Mucosa of rectum (tissue), 2 donors: ENCODE data around the gene STX4.

Experiments
- H3K27ac ChIP-seq, 2 donors: one replicate each; pipeline ENCODE4 v1.7.0; 2013; ENCODE audit warnings: inconsistent platforms in 2 of 2, low read depth in 2 of 2, low read length in 2 of 2
- H3K27me3 ChIP-seq, 2 donors: one replicate each; pipeline ENCODE4 v1.7.0; 2013; ENCODE audit warnings: low read length in 2 of 2; ENCODE audit not compliant: control insufficient read depth in 2 of 2, insufficient read depth in 2 of 2
- H3K36me3 ChIP-seq, 2 donors: one replicate each; pipeline ENCODE4 v1.7.0; 2013; ENCODE audit warnings: low read length in 2 of 2; ENCODE audit not compliant: control insufficient read depth in 2 of 2, insufficient read depth in 2 of 2
- H3K4me1 ChIP-seq, 2 donors: one replicate each; pipeline ENCODE4 v1.7.0; 2013; ENCODE audit warnings: low read length in 2 of 2, mild to moderate bottlenecking in 1 of 2; ENCODE audit not compliant: control insufficient read depth in 2 of 2, insufficient read depth in 2 of 2
- H3K4me3 ChIP-seq, 2 donors: one replicate each; pipeline ENCODE4 v1.7.0; 2013; ENCODE audit warnings: low read length in 2 of 2
- H3K9ac ChIP-seq, 2 donors: one replicate each; pipeline ENCODE4 v1.7.0; 2013; ENCODE audit warnings: low read length in 2 of 2, low read depth in 1 of 2, mild to moderate bottlenecking in 1 of 2
- H3K9me3 ChIP-seq, 2 donors: one replicate each; pipeline ENCODE4 v1.7.0; 2013; ENCODE audit warnings: low read length in 2 of 2; ENCODE audit not compliant: control insufficient read depth in 2 of 2
- donor health status: healthy.
- donor health status: Normal muscosa, but diverticular disease.

STX4 gene

DNA sequence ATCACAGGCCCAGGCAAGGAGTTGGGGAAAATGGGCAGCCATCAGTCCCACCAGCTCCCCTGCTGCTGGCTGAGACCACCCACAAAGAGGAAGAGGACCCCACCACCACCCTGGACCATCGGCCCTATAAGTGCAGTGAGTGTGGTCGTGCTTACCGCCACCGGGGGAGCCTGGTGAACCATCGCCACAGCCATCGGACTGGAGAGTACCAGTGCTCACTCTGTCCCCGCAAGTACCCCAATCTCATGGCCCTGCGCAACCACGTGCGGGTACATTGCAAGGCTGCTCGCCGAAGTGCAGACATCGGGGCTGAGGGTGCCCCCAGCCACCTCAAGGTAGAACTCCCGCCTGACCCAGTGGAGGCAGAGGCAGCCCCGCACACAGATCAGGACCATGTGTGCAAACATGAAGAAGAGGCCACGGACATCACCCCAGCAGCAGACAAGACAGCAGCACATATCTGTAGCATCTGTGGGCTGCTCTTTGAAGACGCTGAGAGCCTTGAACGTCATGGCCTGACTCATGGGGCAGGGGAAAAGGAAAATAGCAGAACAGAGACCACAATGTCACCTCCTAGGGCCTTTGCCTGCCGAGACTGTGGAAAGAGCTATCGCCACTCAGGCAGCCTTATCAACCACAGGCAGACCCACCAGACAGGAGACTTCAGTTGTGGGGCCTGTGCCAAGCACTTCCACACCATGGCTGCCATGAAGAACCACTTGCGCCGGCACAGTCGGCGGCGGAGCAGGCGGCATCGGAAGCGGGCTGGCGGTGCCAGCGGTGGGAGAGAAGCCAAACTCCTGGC is 44.4 kb downstream of the STX4 start:
- H3K27me3 ChIP-seq, result no peaks in the 10 kb centered on the region
- peaks cover 49 to 55% of the 10 kb centered on the region in 2 donors for H3K36me3 ChIP-seq
- H3K9ac ChIP-seq, result no peak overlapping the region
- peaks cover 9 to 10% of the 10 kb centered on the region in 2 donors for H3K4me1 ChIP-seq
- no peaks in the 10 kb centered on the region for H3K9me3 ChIP-seq
- H3K4me3 ChIP-seq, result no peak overlapping the region
- no peak overlapping the region for H3K27ac ChIP-seq

DNA sequence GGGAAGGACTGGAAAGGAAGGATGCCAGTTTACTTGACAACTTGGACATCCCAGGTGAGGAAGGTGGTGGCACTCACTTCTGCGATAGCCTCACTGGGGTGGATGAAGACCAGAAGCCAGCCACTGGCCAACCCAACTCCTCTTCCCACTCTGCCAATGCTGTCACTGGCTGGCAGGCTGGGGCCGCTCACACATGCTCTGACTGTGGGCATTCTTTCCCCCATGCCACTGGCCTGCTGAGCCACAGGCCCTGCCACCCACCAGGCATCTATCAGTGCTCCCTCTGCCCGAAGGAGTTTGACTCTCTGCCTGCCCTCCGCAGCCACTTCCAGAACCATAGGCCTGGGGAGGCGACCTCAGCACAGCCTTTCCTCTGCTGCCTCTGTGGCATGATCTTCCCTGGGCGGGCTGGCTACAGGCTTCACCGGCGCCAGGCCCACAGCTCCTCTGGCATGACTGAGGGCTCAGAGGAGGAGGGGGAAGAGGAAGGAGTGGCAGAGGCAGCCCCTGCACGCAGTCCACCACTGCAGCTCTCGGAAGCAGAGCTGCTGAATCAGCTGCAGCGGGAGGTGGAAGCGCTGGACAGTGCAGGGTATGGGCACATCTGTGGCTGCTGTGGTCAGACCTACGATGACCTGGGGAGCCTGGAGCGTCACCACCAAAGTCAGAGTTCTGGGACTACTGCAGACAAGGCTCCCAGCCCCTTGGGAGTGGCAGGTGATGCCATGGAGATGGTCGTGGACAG is 45.4 kb downstream of the STX4 start:
- Histone ChIP-seq H3K4me3 (no peak overlapping the region), H3K27ac (no peak overlapping the region)

DNA sequence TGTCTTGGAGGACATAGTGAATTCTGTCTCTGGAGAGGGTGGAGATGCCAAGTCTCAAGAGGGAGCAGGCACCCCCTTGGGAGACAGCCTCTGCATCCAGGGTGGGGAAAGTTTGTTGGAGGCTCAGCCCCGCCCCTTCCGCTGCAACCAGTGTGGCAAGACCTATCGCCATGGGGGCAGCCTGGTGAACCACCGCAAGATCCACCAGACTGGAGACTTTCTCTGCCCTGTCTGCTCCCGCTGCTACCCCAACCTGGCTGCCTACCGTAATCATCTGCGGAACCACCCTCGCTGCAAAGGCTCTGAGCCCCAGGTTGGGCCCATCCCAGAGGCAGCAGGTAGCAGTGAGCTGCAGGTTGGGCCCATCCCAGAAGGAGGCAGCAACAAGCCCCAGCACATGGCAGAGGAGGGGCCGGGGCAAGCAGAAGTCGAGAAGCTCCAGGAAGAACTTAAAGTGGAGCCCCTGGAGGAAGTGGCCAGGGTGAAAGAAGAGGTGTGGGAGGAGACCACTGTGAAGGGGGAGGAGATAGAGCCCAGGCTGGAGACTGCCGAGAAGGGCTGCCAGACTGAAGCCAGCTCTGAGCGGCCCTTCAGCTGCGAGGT is 46.1 kb downstream of the STX4 start:
- no peaks in the 10 kb centered on the region for H3K9me3 ChIP-seq
- H3K4me1 ChIP-seq, result peaks cover 7 to 10% of the 10 kb centered on the region in 2 donors
- H3K36me3 ChIP-seq, result peaks cover 49 to 58% of the 10 kb centered on the region in 2 donors
- no peak overlapping the region for H3K4me3 ChIP-seq
- no peaks in the 10 kb centered on the region for H3K27me3 ChIP-seq
- no peak overlapping the region for H3K27ac ChIP-seq
- H3K9ac ChIP-seq, result no peak overlapping the region

More for the DNA sequence above, 45.4 kb downstream of the STX4 start:
- H3K9ac ChIP-seq, result no peak overlapping the region
- H3K36me3 ChIP-seq, result peaks cover 49 to 58% of the 10 kb centered on the region in 2 donors
- H3K9me3 ChIP-seq, result no peaks in the 10 kb centered on the region
- no peaks in the 10 kb centered on the region for H3K27me3 ChIP-seq
- peaks cover 7 to 10% of the 10 kb centered on the region in 2 donors for H3K4me1 ChIP-seq

DNA sequence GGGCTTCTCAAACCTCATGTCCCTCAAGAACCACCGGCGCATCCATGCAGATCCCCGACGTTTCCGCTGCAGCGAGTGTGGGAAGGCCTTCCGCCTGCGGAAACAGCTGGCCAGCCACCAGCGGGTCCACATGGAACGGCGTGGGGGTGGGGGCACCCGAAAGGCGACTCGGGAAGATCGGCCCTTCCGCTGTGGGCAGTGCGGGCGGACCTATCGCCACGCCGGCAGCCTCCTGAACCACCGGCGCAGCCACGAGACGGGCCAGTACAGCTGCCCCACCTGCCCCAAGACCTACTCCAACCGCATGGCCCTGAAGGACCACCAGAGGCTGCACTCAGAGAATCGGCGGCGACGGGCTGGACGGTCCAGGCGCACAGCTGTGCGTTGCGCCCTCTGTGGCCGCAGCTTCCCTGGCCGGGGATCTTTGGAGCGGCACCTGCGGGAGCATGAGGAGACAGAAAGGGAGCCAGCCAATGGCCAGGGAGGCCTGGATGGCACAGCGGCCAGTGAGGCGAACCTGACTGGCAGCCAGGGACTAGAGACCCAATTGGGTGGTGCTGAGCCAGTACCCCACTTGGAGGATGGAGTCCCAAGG is 46.8 kb downstream of the STX4 start:
- H3K4me3 ChIP-seq, result no peak overlapping the region
- H3K9ac ChIP-seq, result no peak overlapping the region
- no peak overlapping the region for H3K27ac ChIP-seq
- H3K4me1 ChIP-seq, result peaks cover under 1 to 3% of the 10 kb centered on the region in 2 donors
- H3K9me3 ChIP-seq, result no peaks in the 10 kb centered on the region
- H3K27me3 ChIP-seq, result no peaks in the 10 kb centered on the region
- H3K36me3 ChIP-seq, result peaks cover 49 to 58% of the 10 kb centered on the region in 2 donors

DNA sequence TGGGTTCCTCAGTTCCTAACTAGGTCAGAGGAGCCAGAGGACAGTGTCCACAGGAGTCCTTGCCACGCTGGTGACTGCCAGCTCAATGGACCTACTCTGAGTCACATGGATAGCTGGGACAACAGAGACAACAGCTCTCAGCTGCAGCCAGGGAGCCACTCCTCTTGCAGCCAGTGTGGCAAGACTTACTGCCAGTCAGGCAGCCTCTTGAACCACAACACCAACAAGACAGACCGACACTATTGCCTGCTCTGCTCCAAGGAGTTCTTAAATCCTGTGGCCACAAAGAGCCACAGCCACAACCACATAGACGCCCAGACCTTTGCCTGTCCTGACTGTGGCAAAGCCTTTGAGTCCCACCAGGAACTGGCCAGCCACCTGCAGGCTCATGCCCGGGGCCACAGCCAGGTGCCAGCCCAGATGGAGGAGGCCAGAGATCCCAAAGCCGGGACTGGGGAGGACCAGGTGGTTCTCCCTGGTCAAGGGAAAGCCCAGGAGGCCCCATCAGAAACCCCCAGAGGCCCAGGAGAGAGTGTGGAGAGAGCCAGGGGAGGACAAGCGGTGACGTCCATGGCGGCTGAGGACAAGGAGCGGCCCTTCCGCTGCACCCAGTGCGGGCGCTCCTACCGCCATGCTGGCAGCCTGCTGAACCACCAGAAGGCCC is 47.5 kb downstream of the STX4 start:
- Histone ChIP-seq H3K9me3 (no peaks in the 10 kb centered on the region), H3K4me1 (no peaks in the 10 kb centered on the region), H3K27ac (no peak overlapping the region), H3K27me3 (no peaks in the 10 kb centered on the region), H3K36me3 (peaks cover 49 to 60% of the 10 kb centered on the region in 2 donors), H3K9ac (no peak overlapping the region), H3K4me3 (no peak overlapping the region)

DNA sequence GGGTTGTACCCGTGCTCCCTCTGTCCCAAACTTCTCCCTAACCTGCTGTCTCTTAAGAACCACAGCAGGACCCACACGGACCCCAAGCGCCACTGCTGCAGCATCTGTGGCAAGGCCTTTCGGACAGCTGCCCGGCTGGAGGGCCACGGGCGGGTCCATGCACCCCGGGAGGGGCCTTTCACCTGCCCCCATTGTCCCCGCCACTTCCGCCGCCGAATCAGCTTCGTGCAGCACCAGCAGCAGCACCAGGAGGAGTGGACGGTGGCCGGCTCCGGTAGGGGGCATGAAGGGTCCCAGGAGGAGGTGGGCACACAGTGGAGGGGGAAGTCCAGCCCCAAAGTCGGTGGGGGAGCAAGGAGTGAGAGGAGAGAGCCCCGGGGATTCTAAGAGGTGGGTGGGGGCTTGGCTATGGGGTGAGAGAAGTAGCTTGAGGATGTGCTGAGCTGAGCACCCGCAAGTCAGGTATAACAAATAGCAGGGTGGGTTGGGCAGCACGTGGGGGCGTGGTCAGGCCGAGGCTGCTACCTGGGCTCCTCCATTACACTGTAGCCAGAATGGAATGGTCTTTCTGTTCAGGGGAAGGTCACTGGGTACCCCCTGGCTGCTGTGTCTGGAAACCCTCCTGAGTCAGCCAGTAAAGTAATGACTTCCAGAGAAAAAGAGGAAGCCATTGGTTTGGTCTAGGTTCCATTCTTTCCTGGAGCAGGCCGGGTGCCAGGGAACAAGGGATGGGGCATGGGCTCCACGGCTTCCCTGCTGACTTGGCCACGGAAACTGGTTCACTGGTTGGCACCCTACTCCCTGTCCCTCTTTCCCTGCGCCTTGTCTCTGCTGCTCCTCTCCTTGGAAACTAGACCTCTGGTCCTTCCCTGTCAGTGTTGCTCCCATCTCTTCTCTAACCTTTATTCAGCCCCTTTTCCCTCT is 48.3 kb downstream of the STX4 start:
- Histone ChIP-seq H3K27ac (no peak overlapping the region), H3K36me3 (peaks cover 43 to 54% of the 10 kb centered on the region in 2 donors), H3K27me3 (no peaks in the 10 kb centered on the region), H3K9ac (no peak overlapping the region), H3K4me1 (no peaks in the 10 kb centered on the region), H3K4me3 (no peak overlapping the region), H3K9me3 (no peaks in the 10 kb centered on the region)

DNA sequence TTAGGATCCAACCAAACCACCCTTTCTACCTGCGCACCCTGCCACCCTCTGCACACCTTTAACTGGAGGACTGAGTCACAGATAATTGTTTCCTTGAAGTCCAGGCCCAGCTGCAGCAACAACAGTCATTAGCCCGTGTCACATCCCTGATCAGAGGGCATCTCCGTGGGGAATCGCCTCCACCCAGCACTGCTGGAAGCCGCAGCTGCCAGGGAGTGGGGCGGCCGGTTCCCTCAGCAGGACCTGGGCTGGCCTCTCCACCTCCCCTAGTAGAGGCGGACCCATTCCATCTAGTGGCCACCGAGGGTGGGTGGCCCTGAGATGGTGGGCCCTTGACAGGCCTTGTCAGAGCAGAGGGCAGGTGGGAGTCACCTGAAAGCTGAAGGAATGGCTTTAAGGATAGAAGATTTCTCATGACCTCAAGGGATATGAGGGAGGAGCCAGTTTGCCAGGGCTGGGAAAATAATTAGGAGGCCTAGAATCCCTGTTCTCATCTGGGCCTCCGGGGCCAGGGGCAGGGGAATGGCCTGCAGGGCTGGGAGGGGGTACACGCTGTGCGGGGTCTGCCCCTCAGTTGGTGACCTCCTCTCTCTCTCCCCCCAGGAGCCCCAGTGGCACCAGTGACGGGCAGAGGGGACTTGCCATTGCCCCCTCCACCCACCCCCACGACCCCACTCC is 49.1 kb downstream of the STX4 start:
- Histone ChIP-seq H3K4me3 (no peak overlapping the region), H3K9me3 (no peaks in the 10 kb centered on the region), H3K27ac (no peak overlapping the region), H3K36me3 (peaks cover 37 to 45% of the 10 kb centered on the region in 2 donors), H3K4me1 (no peaks in the 10 kb centered on the region), H3K27me3 (no peaks in the 10 kb centered on the region), H3K9ac (no peak overlapping the region)

DNA sequence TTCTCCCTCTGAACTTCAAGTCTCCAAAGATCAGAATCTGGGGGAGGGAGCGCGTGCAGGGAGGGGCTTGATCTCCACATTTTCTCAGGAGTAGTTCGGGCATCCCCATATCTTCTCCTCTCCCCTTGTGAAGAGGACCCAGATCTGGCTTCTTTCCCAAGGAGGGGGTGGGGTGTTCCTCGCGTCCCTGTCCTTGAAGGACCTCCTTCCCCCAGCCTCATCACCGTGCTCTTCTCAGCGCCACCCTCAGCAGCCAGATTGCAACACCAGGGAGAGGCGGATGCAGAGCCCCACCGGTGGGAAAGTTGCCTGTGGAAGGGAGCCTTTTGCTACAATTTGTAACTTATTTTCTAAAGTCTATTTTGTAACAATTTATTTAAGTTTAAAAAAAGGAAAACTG is 49.7 kb downstream of the STX4 start:
- Histone ChIP-seq H3K27me3 (no peaks in the 10 kb centered on the region), H3K27ac (no peak overlapping the region), H3K9me3 (no peaks in the 10 kb centered on the region), H3K4me3 (no peak overlapping the region), H3K36me3 (peaks cover 33 to 40% of the 10 kb centered on the region in 2 donors), H3K9ac (no peak overlapping the region), H3K4me1 (no peaks in the 10 kb centered on the region)
